HG02588 (cell line): Measurements from ENCODE around the gene RTBDN.
"Not testable (repeated sequence)": the region's sequence is repeated elsewhere in the genome, so short reads cannot be mapped to it uniquely, and the experiment has no call there.

Experiments
- ATAC-seq: cut with Tn5 transposase; IDR thresholded peaks from one replicate; pipeline ENCODE4 v1.9.1; 2021; ENCODE audit warnings: mild to moderate bottlenecking, moderate library complexity; ENCODE audit not compliant: unreplicated experiment

Gene RTBDN

DNA sequence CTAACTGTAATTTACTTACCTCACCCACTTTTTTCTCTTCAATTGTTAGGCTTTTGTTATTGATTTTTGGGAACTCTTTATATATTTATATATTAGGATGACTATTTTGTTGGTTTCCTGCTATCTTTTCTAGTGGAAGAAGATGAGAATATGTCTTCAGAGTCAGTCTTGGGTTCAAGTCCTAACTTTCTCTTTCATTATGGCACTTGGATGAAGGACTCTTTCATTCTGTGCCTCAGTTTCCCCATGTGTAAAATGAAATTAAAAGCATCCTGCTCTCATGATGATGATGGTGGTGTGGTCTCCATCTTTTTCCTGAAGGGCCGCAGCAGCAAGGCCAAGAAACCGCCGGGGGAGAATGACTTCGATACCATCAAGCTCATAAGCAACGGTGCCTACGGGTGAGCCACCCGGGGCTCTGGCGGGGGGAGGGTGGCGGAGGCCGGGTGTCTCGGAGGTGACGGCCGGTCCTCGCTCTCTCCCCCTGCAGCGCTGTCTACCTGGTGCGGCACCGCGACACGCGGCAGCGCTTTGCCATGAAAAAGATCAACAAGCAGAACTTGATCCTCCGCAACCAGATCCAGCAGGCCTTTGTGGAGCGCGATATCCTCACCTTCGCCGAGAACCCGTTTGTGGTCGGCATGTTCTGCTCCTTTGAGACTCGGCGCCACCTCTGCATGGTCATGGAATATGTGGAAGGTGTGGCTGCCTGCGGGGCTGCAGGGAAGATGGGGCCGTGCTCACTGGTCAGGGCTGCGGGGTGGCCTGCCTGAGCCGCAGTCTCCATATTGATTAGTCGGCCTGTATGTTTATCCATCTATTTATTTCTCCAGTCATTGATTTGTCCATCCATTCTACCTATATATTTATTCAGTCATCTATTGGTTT lies 23.9 kb upstream of the RTBDN start:
- ATAC-seq = no peak

DNA sequence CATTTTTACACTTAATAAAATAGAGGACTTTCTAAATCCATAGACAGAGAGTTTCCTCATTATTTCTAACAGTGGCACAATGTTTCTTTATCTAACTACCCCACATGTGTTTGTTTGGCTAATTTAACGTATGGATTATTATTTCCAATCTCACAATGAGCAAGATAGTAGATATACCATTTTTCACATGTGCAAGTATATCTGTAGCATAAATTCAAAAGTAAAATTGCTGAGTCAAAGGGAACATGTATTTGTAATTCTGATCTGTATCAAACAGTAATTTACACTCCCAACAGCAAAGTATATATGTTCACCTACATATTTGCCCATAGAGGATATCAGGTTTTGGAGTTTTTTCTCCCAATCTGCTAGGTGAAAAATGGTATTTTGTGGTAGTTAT lies 22.3 kb upstream of the RTBDN start:
- no peak for ATAC-seq

DNA sequence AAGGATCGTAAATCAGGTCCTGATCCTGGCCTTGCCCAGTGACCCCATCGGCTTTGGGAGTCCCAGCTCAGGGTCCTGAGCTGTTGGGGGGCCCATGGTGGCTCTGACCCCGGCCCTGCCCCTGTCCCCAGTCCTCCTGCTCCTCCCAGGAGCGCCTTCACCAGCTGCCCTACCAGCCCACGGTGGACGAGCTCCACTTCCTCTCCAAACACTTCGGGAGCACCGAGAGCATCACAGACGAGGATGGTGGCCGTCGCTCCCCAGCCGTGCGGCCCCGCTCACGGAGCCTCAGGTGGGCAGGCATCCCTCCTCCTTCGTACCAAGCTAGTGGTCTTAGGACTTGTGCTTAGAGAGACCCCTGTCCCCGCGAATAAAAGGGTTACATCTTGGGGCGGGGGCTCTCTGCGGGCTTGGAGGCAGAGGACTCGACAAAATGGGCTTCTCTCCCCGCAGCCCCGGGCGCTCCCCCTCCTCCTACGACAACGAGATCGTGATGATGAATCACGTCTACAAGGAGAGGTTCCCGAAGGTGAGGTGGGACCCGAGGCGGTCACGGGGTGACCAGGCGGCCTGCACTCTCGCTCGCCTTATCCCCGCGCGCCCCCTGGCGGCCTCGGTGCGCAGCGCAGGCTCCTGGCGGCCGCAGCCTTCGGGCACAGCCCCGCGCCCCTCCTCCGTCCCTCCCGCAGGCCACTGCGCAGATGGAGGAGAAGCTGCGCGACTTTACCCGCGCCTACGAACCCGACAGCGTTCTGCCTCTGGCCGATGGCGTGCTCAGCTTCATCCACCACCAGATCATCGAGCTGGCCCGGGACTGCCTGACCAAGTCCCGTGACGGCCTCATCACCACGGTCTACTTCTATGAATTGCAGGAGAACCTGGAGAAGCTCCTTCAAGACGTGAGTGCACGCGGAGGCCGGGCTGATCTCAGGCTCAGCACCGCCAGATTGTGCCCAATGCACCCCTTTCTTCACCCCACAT lies 13.1 kb upstream of the RTBDN start:
- ATAC-seq = peak; percentile 63

DNA sequence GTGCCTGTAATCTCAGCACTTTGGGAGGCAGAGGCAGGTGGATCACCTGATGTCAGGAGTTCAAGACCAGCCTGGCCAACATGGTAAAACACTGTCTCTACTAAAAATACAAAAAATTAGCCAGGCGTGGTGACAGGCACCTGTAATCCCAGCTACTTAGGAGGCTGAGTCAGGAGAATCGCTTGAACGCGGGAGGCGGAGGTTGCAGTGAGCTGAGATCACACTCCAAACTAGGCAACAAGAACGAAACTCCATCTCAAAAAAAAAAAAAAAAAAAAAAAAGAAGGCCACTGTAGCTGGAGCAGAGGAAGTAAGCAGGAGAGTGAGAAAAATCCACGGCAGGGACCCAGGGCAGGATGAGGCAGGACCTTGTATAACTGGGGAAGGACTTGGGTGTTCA lies 12.2 kb upstream of the RTBDN start:
- not testable (repeated sequence) for ATAC-seq

DNA sequence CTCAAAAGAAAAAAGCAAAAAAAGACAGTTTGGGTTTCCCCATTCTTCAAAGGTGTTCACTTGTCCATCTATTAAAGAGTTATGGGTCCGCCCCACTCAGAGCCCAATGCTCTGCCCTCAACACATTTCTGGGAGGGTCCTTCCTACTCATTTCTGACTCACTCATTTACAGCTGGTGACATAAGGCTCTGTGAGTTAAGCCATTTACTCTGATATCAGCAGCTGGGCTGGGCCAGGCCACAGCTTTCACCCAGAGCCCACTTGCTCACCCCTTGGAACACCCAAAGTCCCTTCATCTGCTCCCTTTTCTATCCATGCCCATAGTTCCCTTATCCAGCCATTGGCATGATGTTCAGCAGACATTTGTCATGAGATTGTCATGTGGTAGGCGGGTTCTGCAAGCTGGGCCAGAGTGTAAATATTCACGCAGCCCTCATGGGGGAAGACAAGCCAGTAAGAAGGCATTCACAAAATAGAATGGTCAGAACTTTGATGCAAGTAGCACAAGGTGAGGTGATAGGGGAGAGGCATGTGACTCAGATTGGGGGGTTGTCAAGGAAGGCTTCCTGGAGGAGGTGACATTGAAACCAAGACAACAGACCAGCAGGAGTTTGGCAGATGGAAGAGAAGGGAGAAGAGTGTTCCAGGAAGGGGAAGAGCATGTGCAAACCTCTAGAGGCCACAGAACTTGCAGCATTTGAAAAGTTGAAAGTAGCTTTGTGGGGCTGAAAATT lies 9.8 kb upstream of the RTBDN start:
- ATAC-seq = no peak

DNA sequence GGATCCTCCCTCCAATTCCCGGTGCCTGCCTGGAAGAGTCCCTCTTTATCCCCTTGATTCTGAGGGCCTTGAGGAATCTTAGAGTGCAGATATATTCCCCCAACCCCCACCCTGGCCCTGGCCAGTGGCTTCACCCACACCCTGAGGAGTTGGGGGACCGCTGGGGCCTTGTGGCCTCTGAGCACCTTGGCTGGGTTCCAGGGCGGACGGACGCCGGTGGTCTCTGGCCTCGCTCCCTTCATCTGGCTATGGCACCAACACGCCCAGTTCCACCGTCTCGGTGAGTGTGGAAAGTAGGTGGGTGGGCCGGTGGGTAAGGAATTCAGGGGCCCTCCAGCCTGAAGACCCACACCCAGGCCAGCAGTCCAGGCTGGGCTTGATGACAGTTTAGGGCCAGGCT lies 8.9 kb upstream of the RTBDN start:
- ATAC-seq = no peak

DNA sequence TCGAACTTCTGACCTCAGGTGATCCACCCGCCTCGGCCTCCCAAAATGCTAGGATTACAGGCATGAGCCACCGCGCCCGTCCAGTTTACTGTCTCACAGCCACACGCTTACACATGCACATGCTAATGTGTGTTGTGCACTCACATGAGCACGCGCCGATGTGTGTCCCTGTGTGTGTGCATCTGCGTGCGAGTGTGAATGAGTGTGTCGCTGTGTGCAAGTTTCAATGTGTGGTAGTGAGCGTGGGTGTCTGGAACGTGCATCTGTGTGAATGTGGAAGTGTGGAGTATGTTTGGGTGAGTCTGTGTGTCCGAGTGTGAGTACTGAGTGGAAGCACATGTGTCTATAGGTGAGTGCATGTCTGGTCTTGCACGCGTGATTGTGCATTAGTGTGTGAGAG lies 8.1 kb upstream of the RTBDN start:
- ATAC-seq = no peak

DNA sequence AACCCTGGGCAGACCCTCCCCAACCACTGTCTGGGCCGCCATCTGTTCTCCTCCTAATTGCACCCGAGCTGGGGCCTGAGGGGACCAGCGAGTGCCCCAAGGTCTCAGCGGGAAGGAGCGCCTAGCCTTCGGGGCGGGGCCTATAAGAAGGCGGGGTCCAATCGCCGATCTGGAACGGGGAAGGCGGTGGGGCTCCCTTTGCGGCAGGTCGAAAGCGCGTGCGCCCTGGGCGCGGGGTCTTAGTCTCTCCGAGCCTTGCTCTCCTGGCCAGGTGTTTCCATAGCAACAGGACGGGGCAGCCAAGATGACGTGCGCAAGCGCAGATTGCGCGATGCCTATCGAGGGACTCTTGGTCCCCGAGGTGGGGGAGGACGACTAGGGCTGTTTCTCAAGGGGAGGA lies 6.7 kb upstream of the RTBDN start:
- no peak for ATAC-seq

DNA sequence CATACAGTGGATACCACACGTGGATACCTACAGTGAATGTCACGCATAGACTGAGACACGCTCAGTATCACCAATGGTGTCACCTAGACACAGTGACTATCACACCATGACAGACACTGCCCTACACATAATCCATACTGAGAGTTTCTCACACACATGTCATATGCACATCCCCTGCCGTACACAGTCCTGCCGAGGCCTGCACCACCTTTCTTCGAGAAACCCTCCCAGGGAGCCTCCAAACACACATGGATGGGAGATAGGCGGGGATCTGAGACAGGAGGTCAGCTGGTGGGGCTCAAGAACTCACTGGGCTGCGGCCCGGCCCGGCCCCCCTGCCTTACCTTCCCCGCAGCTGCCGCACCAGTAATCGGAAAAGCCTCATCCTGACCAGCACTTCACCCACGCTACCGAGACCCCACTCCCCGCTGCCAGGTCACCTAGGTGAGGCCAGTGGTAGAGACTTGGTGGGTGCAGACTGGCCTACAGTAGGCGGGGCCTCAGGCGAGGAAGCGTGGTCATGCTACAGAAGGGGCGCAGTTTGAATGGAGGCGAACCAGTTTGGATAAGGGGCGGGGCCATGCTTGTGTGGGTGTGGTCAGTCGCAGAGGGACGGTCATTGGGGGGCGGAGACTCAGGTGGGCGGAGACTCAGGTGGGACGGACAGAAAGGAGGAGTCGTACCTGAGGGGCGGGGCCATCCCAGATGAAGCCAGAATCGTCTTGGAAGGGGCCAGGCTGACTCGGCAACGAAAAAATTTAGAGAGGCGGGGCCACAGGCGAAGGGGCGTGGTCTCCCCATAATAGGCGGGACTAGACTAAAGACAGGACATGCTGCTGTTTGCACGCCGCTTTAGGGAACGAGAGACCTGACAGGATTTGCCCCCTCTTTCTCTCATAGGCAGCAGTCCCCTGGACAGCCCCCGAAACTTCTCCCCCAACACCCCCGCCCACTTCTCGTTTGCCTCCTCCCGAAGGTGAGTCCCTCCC lies 6.0 kb upstream of the RTBDN start:
- no peak for ATAC-seq

DNA sequence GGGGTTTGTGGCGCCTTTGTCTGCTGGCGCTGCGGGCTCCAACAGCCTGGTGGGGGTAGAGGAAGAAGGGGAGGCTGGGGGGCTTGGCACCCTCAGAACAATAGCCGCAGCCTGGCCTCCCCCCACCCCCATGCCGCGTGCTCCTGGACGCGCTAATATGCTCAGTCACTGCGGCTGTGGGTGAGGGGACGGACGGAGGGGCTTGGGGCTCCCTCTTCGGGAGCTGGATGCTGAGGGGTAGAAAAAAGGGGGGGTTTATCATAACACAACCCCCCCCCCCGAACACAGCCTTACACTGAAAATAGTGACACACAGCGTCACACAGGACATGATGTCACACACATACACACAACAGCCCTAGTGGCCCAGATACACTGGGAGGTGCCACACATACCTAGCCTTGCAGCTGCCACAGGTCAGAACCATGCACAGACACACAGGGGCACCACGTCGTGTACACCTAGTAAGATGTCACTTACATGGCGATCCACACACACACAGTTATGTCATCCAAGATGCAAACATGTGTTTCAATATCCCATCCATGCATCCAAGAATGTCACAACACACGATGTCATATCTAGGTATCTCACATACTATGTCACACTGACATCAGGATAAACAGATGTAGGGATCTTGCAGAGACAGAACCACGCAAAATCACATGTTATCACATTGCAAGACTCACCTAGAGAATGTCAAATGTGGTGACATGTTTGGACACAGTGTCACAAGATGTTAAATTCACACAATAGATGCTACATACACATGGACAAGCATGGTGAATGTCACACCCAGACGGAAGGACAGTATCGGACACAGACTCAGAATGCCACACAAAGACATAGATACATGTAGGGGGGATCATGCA lies 4.7 kb upstream of the RTBDN start:
- ATAC-seq = no peak

DNA sequence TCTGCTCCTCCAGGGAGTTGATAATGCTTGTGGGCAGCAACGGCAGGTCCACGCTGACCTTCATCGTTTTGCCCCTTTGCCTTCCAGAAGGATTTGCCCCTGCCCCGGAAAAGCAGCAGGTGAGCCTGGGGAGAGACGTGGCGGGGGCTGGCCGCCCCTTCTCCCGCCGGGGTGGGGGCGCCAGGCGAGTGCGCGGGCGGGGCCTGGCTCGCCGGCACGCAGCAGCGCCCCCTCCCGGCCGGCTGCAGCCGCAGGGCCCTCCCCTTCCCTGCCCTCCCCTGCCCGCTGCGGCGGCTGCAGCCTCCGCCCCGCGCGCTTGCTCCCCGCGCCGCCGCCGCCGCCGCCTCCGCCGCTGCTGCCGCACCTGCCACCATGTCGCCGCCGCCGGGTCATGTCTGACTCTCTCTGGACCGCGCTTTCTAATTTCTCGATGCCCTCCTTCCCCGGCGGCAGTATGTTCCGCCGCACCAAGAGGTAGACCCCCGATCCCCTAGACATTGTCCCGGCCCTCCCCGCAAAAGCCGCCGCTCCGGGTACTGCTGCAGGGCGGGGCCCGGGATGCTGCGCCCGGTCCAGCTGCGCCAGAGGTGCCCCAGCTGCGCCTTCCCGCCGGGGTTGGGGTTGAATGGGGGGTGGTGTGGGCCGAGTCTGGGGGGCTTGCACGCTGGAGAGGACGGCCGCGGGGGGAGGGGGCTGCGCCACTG lies 4.0 kb upstream of the RTBDN start, which contains the start of gene MAST1:
MAST1 (plus strand) TSS at position 334 of the 704 bp plus-strand sequence; CDS start at position 392, 58 bp downstream.
- ATAC-seq = no peak

DNA sequence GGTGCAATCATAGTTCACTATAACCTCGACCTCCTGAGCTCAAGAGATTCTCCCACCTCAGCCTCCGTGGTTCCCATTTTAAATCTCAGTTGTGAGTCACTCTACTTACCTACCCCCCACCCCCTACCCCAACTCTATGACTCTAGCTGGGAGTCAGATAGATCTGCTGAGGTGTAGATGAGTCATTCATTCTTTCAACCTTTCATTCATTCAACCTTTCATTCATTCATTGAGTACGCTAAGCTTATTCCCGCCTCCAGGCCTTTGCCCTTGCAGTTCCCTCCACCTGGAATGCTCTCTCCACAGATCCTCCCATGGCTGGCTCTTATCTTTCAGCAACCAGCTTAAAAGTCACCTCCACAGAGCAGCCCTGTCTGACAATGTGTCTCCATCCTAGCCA lies 2.8 kb upstream of the RTBDN start:
- ATAC-seq = no peak

DNA sequence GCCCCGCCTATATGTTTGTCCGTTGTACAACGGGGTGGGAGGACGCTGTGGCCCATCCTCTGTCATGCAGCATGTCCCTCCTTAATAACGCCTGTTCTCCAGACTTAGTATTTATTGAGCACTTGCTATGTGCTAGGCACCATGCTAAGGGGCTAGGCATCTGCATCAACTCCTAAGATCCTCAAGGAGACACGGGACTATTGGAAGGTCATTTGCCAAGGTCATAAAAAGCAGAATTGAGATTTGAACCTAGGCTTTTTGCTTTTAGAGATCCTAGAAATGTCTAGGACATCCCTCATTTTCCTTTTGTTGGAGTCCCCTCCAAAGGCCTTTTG lies 2.1 kb upstream of the RTBDN start:
- ATAC-seq = no peak

DNA sequence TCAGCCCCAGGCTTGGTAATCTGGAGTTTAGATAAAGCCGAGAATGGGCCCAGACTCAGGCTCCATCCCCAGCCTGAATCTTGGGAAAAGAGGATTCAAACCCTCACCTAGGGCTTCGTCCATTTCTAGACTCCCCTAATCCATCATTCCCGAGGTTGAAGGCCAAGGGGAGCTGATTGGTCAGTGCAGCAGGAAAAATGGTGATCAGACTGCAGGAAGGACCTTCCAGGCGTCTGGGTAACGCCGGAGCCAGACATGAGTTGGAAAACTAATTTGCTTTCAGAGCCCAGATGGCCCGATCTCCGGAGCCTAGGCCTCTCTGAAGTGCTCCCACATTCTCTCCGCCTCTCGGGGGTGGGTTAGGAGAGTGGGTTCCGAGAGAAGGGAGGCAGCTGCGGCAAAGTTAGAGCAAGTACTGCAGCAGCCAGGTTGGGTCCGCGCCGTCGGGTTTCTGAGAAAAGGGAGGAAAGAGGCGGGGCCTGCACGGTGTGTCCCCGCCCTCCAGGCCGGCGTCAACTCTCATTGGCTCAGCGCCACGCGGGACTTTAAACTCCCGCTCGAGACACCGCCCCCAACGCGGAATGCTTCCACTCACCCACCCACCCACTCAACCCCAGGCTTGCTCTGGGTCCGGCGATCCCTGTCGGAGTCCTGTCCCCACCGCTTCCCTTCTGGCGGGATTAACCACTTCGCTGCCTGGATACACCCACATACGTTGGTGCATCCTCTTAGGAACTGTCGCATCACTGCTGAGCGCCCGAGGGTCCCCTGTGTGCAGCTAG lies 788 bp upstream of the RTBDN start:
- ATAC-seq = no peak

DNA sequence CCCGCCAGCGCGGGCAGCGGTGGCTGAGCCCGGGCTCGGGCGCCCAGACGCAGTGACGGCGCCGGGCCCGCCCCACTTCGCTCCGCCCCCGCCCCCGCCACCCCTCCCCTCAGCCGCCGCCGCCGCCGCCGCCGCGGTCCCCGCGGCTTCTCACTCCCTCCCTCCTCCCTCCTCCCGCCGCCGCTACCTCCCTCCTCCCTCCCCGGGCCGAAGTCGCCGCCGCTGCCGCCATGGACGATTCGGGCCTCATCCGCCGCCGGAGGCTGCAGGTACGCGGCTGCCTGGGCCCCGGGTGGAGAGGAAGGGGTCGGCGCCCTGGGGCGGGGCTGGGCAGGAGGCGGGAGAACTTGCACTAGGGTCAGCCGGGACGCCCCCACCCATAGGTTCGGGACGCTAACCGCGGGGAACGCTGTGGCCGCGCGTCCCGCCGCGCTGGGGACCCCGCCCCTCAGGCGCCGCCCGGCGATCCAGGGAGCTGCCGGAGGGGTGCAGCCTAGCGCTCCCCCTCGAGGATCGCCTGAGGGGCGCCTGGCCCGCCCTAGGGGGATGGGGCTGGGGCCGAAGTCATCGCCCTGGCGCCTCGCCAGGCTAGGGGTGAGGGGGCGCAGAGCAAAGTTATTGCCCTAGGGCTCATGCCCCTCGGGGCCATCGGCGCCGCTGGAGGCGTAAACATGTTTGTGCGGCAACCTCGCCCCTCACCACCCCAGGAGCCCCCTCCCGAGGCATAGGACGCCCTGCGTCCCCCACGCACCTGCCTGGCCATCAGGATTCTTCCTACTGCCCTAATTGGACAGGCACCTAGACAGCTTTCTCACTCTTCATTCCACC lies 427 bp downstream of the RTBDN start:
- no peak for ATAC-seq

DNA sequence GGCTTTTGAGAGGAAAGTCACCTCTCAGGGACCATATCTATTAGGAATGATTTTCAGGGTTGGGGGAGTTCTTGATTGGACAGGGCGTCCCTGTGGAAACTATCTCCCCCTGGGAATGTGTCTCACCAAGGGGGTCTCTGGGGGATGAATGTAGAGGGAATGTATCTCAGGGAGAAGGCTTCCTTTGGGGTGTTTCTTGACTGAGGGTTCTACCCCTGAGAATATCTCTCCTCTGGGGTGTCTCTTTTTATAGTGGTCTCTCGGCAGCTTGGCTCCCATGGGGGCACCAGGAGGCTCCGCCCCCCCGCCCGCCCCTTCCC lies 1.0 kb downstream of the RTBDN start:
- no peak for ATAC-seq

DNA sequence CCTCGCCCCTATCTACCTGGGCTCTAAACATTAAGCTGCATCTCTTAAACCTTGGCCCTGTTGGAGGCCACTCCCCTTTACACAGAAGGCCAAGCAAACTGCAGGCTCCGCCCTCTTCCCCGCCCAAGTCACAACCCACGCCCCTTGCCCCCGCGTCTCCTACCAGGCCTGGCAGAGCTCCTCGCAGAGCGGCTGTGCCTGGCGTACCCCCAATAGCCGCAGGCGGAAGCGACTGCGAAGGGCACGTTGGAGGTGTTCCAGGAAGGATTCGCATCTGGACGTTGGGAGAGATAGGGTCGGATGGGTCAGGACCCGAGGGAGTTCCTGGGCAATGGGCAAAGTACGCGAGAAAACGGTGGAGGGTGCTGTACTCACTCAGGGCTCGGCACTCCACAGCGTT lies 5.9 kb downstream of the RTBDN start:
- ATAC-seq = no peak
